NCI-H146 treated with DMSO at 0.1 percent for 48 hours (cell line): Measurements from ENCODE around the gene EGFR.

Source experiments
- DNase-seq: peaks from one replicate; lab custom pipeline; 2025; ENCODE audit not compliant: unreplicated experiment; lab: John Stamatoyannopoulos, UW

The EGFR gene

GRCh38 chr7:55099821-55100543 lies 81.2 kb downstream of the EGFR start:
- DNase-seq = no peak

- no peak for DNase-seq
Observed at GRCh38 chr7:55100544-55101327, 81.9 kb downstream of the EGFR start.

GRCh38 chr7:55101359-55101758 lies 82.5 kb downstream of the EGFR start:
- no peak for DNase-seq

- no peak for DNase-seq
Observed at GRCh38 chr7:55104123-55104522, 85.3 kb downstream of the EGFR start.

- DNase-seq = no peak
Observed at GRCh38 chr7:55104712-55105433, 86.1 kb downstream of the EGFR start.

GRCh38 chr7:55105952-55106351 lies 87.1 kb downstream of the EGFR start:
- DNase-seq = no peak

GRCh38 chr7:55107946-55108345 lies 89.1 kb downstream of the EGFR start:
- no peak for DNase-seq

- DNase-seq = no peak
Observed at GRCh38 chr7:55108401-55108800, 89.6 kb downstream of the EGFR start.

GRCh38 chr7:55108818-55109217 lies 90.0 kb downstream of the EGFR start:
- no peak for DNase-seq

- DNase-seq = no peak
Observed at GRCh38 chr7:55109404-55110167, 90.8 kb downstream of the EGFR start.

GRCh38 chr7:55110282-55110992 lies 91.6 kb downstream of the EGFR start:
- DNase-seq = no peak

GRCh38 chr7:55110993-55111361 lies 92.2 kb downstream of the EGFR start:
- no peak for DNase-seq

- DNase-seq = no peak
Observed at GRCh38 chr7:55112056-55112455, 93.2 kb downstream of the EGFR start.

- DNase-seq = no peak
Observed at GRCh38 chr7:55113760-55114540, 95.1 kb downstream of the EGFR start.

GRCh38 chr7:55117286-55117685 lies 98.5 kb downstream of the EGFR start:
- no peak for DNase-seq

GRCh38 chr7:55118426-55118825 lies 99.6 kb downstream of the EGFR start:
- no peak for DNase-seq

GRCh38 chr7:55119571-55119970 lies 100.8 kb downstream of the EGFR start:
- DNase-seq = no peak

- no peak for DNase-seq
Observed at GRCh38 chr7:55120074-55120473, 101.3 kb downstream of the EGFR start.

- no peak for DNase-seq
Observed at GRCh38 chr7:55120501-55121198, 101.8 kb downstream of the EGFR start.
